ENCODE results near the gene OR1K1. TPM values are rescaled to one million over a fixed set of nuclear protein-coding genes. Genes with fewer than 3 reads are reported as not detected.

The OR1K1 gene
- total RNA-seq, 2 donors from 2014 or later, result not detected

GRCh38 chr9:122819791-122820489 lies 20.0 kb downstream of the OR1K1 start:
- Histone ChIP-seq H3K9me3 (ENCODE audit: control insufficient read depth, low read length) (no peaks in the 10 kb centered on the region), H3K27ac (ENCODE audit: low read depth, low read length) (no peak overlapping the region), H3K36me3 (ENCODE audit: control insufficient read depth, insufficient read depth, low read length) (peaks cover 83% of the 10 kb centered on the region), H3K9ac (ENCODE audit: extremely low read depth, low read length, poor library complexity, severe bottlenecking) (no peak overlapping the region), H3K4me3 (ENCODE audit: low read length) (no peak overlapping the region), H3K4me1 (ENCODE audit: control insufficient read depth, insufficient read depth, low read length) (peaks cover 3% of the 10 kb centered on the region), H3K27me3 (ENCODE audit: control insufficient read depth, insufficient read depth, low read length, poor library complexity, severe bottlenecking) (no peaks in the 10 kb centered on the region)
- TF ChIP-seq, protein P1, sequence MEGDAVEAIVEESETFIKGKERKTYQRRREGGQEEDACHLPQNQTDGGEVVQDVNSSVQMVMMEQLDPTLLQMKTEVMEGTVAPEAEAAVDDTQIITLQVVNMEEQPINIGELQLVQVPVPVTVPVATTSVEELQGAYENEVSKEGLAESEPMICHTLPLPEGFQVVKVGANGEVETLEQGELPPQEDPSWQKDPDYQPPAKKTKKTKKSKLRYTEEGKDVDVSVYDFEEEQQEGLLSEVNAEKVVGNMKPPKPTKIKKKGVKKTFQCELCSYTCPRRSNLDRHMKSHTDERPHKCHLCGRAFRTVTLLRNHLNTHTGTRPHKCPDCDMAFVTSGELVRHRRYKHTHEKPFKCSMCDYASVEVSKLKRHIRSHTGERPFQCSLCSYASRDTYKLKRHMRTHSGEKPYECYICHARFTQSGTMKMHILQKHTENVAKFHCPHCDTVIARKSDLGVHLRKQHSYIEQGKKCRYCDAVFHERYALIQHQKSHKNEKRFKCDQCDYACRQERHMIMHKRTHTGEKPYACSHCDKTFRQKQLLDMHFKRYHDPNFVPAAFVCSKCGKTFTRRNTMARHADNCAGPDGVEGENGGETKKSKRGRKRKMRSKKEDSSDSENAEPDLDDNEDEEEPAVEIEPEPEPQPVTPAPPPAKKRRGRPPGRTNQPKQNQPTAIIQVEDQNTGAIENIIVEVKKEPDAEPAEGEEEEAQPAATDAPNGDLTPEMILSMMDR (conservative IDR thresholded peaks at IDR 0.05), result no peak
- Mint-ChIP-seq H3K27ac (no peak overlapping the region), H3K4me3 (no peak overlapping the region), H3K27me3 (ENCODE audit: insufficient read depth) (no peaks in the 10 kb centered on the region), H3K36me3 (ENCODE audit: low read depth) (peaks cover 59% of the 10 kb centered on the region), H3K4me1 (peaks cover 18% of the 10 kb centered on the region), H3K9me3 (no peaks in the 10 kb centered on the region)
- DNase-seq, result no peak
- WGBS, 2 experiments (ENCODE audit: insufficient coverage in 1 of 2, insufficient read length in 1 of 2), result 93 to 94% methylated on average over 6 to 9 of the region's 9 CpGs

- Histone ChIP-seq H3K9ac (ENCODE audit: extremely low read depth, low read length, poor library complexity, severe bottlenecking) (no peak overlapping the region), H3K4me1 (ENCODE audit: control insufficient read depth, insufficient read depth, low read length) (peaks cover 3% of the 10 kb centered on the region), H3K36me3 (ENCODE audit: control insufficient read depth, insufficient read depth, low read length) (peaks cover 84% of the 10 kb centered on the region), H3K9me3 (ENCODE audit: control insufficient read depth, low read length) (no peaks in the 10 kb centered on the region), H3K4me3 (ENCODE audit: low read length) (no peak overlapping the region), H3K27me3 (ENCODE audit: control insufficient read depth, insufficient read depth, low read length, poor library complexity, severe bottlenecking) (no peaks in the 10 kb centered on the region), H3K27ac (ENCODE audit: low read depth, low read length) (no peak overlapping the region)
- Mint-ChIP-seq H3K4me3 (no peak overlapping the region), H3K27me3 (ENCODE audit: insufficient read depth) (no peaks in the 10 kb centered on the region), H3K36me3 (ENCODE audit: low read depth) (peaks cover 61% of the 10 kb centered on the region), H3K4me1 (peaks cover 18% of the 10 kb centered on the region), H3K27ac (no peak overlapping the region), H3K9me3 (no peaks in the 10 kb centered on the region)
- TF ChIP-seq, protein P1 (conservative IDR thresholded peaks at IDR 0.05), result no peak
- WGBS, 2 experiments (ENCODE audit: insufficient coverage in 1 of 2, insufficient read length in 1 of 2), result 95% methylated on average over 11 of the region's 11 CpGs
- DNase-seq, result no peak
Measured at GRCh38 chr9:122820490-122820845, 20.5 kb downstream of the OR1K1 start.

GRCh38 chr9:122821278-122821943 lies 21.5 kb downstream of the OR1K1 start:
- H3K27ac Mint-ChIP-seq, result peak overlapping the region; percentile 7
- Histone ChIP-seq H3K9me3 (ENCODE audit: control insufficient read depth, low read length) (no peaks in the 10 kb centered on the region), H3K27me3 (ENCODE audit: control insufficient read depth, insufficient read depth, low read length, poor library complexity, severe bottlenecking) (no peaks in the 10 kb centered on the region), H3K4me3 (ENCODE audit: low read length) (peak overlapping the region; percentile 7), H3K4me1 (ENCODE audit: control insufficient read depth, insufficient read depth, low read length) (peaks cover 3% of the 10 kb centered on the region), H3K27ac (ENCODE audit: low read depth, low read length) (no peak overlapping the region), H3K36me3 (ENCODE audit: control insufficient read depth, insufficient read depth, low read length) (peaks cover 83% of the 10 kb centered on the region), H3K9ac (ENCODE audit: extremely low read depth, low read length, poor library complexity, severe bottlenecking) (no peak overlapping the region)
- no peak for DNase-seq
- no peak overlapping the region for H3K4me3 Mint-ChIP-seq
- no peaks in the 10 kb centered on the region for H3K27me3 Mint-ChIP-seq (ENCODE audit: insufficient read depth)
- peaks cover 18% of the 10 kb centered on the region for H3K4me1 Mint-ChIP-seq
- WGBS, 2 experiments (ENCODE audit: insufficient coverage in 1 of 2, insufficient read length in 1 of 2), result 87 to 94% methylated on average over 3 to 7 of the region's 7 CpGs
- TF ChIP-seq, protein P1 (conservative IDR thresholded peaks at IDR 0.05), result no peak
- H3K36me3 Mint-ChIP-seq (ENCODE audit: low read depth), result peaks cover 63% of the 10 kb centered on the region
- H3K9me3 Mint-ChIP-seq, result no peaks in the 10 kb centered on the region

Data from endodermal cell (in vitro differentiated cells).